ENCODE data around the gene ATP5PF. TPM values are rescaled to one million over a fixed set of nuclear protein-coding genes. Genes with fewer than 3 reads are reported as not detected.

Gene ATP5PF
- total RNA-seq, result 85.5 and 96.0 TPM in 2 replicates

DNA sequence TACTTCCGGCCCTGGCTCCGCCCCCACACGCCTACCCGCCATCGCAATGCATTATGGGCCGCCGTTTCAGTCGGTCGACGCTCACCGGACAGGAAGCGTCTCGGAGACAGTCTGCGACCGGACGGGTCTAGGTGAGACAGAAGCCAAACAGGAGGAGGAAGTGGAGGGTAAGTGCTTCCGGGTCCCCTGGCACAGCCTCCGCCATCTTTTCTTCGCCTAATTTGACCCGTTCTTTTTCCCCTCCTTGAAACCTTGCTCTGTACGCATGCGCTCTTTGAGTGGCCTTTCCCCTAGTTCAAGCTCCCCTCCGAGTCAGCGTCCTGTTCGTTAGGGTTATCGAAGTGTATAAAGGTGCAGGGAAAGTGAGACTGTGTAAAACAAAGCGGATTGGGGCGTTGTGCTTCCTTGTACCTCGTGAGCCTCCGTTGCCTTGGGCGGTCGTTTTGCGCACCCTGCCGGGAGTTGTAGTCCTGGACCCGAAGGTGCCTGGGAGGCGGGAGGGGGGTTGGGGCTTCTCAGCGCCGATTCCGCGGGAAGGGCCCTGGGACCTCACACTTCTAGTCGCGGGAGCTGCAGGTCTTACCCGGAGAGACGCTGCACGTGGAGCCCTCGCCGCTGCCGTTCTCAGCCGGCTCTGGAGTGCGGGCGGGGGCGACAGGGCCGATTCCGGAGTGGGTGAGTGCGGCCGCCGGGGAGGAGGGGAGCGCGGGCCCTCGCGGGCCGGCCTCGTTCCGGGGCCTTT is at the start of gene ATP5PF, which contains the start of gene GABPA:
Gene ATP5PF, minus strand, starts transcription at position 1 of the 742 bp plus-strand sequence. CDS start 5,110 bp downstream, outside the sequence.
Gene GABPA, plus strand, starts transcription at position 69 of the 742 bp plus-strand sequence. CDS start 6,627 bp downstream, outside the sequence.

Other genes with a start within 250 kb of the ATP5PF start
- gene MRPL39, start 127.4 kb downstream of the ATP5PF start, total RNA-seq, result 23.1 and 37.8 TPM in 2 replicates
- gene JAM2, start 95.6 kb downstream of the ATP5PF start, total RNA-seq, result 2.5 and 3.0 TPM in 2 replicates
- gene GABPA, start 68 bp upstream of the ATP5PF start, total RNA-seq, result 14.2 and 25.2 TPM in 2 replicates